ENCODE results near the gene UFC1. TPM values are rescaled to one million over a fixed set of nuclear protein-coding genes. Genes with fewer than 3 reads are reported as not detected.

Gene UFC1
- total RNA-seq, 2 donors from 2014 or later = 53.0 to 77.4 TPM

GRCh38 chr1:161185282-161185682 lies 31.5 kb downstream of the UFC1 start:
- TF ChIP-seq CTCF (IDR thresholded peaks at IDR 0.05) = no peak
- Histone ChIP-seq H3K9me3 (no peaks in the 10 kb centered on the region), H3K4me3 (no peak overlapping the region), H3K27me3 (no peaks in the 10 kb centered on the region), H3K27ac (peak overlapping the region; percentile 61 to 76), H3K4me1 (peaks cover 0 to 24% of the 10 kb centered on the region in 2 donors), H3K36me3 (no peaks in the 10 kb centered on the region)
- peak; percentile 89 for DNase-seq (ENCODE audit: low spot score)

GRCh38 chr1:161185732-161186311 lies 32.0 kb downstream of the UFC1 start:
- H3K36me3 ChIP-seq = peaks cover 2% of the 10 kb centered on the region
- no peak for TF ChIP-seq CTCF (IDR thresholded peaks at IDR 0.05)
- no peak overlapping the region for H3K4me3 ChIP-seq
- peaks cover 0 to 24% of the 10 kb centered on the region in 2 donors for H3K4me1 ChIP-seq
- no peak for DNase-seq (ENCODE audit: low spot score)
- H3K9me3 ChIP-seq = no peaks in the 10 kb centered on the region
- H3K27me3 ChIP-seq = no peaks in the 10 kb centered on the region
- peak overlapping the region; percentile 61 to 76 for H3K27ac ChIP-seq

- Histone ChIP-seq H3K4me1 (peaks cover 0 to 26% of the 10 kb centered on the region in 2 donors), H3K27me3 (no peaks in the 10 kb centered on the region), H3K27ac (no peak overlapping the region), H3K4me3 (no peak overlapping the region), H3K36me3 (peaks cover 15% of the 10 kb centered on the region), H3K9me3 (no peaks in the 10 kb centered on the region)
- no peak for TF ChIP-seq CTCF (IDR thresholded peaks at IDR 0.05)
- DNase-seq (ENCODE audit: low spot score) = no peak
Observed at GRCh38 chr1:161187311-161187710, 33.5 kb downstream of the UFC1 start.

- DNase-seq (ENCODE audit: low spot score) = no peak
- peaks cover 16% of the 10 kb centered on the region for H3K36me3 ChIP-seq
- H3K27me3 ChIP-seq = no peaks in the 10 kb centered on the region
- TF ChIP-seq CTCF (IDR thresholded peaks at IDR 0.05) = no peak
- peaks cover 0 to 37% of the 10 kb centered on the region in 2 donors for H3K4me1 ChIP-seq
- H3K4me3 ChIP-seq = no peak overlapping the region
- no peak overlapping the region for H3K27ac ChIP-seq
- no peaks in the 10 kb centered on the region for H3K9me3 ChIP-seq
Observed at GRCh38 chr1:161188381-161188780, 34.6 kb downstream of the UFC1 start.

- Histone ChIP-seq H3K4me1 (peaks cover 0 to 43% of the 10 kb centered on the region in 2 donors), H3K27ac (no peak overlapping the region)
Observed at GRCh38 chr1:161189036-161189435, 35.3 kb downstream of the UFC1 start.

More at GRCh38 chr1:161189036-161189435, 35.3 kb downstream of the UFC1 start:
- H3K27me3 ChIP-seq = no peaks in the 10 kb centered on the region
- no peaks in the 10 kb centered on the region for H3K9me3 ChIP-seq
- H3K36me3 ChIP-seq = peaks cover 23% of the 10 kb centered on the region
- no peak for TF ChIP-seq CTCF (IDR thresholded peaks at IDR 0.05)
- no peak overlapping the region for H3K4me3 ChIP-seq
- no peak for DNase-seq (ENCODE audit: low spot score)
